HL-60 (cell line): Measurements from ENCODE around the gene CACNA1I.

ENCODE experiments used
- DNase-seq, 2 experiments: peaks; one replicate each; pipeline ENCODE4 v3.0.0-alpha.2; 2010 to 2020; ENCODE audit warnings: low read depth in 1 of 2, low spot score in 1 of 2
- H3K27ac ChIP-seq: fragments of 250-450 bp; sonication (Bioruptor Pico); replicated peaks from 2 replicates; pipeline ENCODE4 v1.5.1; 2020; ENCODE audit warnings: mild to moderate bottlenecking, moderate library complexity
- H3K27me3 ChIP-seq: fragments of 250-450 bp; sonication (Bioruptor Pico); 2 replicates; pipeline ENCODE4 v1.5.1; 2021; ENCODE audit warnings: mild to moderate bottlenecking, moderate library complexity; ENCODE audit not compliant: insufficient read depth, poor library complexity, severe bottlenecking
- H3K4me3 ChIP-seq: replicated peaks from 2 replicates; pipeline ENCODE4 v1.5.1; 2011; ENCODE audit warnings: mild to moderate bottlenecking, control low read depth, low read length; ENCODE audit not compliant: insufficient read depth
- GABPA ChIP-seq: IDR thresholded peaks from 2 replicates; pipeline ENCODE4 v1.6.1; 2012; ENCODE audit warnings: low read depth
- POLR2AphosphoS5 ChIP-seq: IDR thresholded peaks from 2 replicates; pipeline ENCODE4 v1.6.1; 2012; ENCODE audit warnings: low read depth
- SPI1 ChIP-seq: IDR thresholded peaks from 2 replicates; pipeline ENCODE4 v1.6.1; 2012; ENCODE audit warnings: low read depth, mild to moderate bottlenecking, borderline replicate concordance
- TF ChIP-seq, protein P1 (sequence below): IDR thresholded peaks from one replicate; pipeline ENCODE4 v1.5.1; 2011; ENCODE audit warnings: low read length, control low read depth, inconsistent platforms; ENCODE audit not compliant: insufficient read depth
- TF ChIP-seq, protein P2 (sequence below): IDR thresholded peaks from 2 replicates; pipeline ENCODE4 v1.6.1; 2012; ENCODE audit warnings: low read depth; ENCODE audit not compliant: insufficient replicate concordance

Gene CACNA1I

GRCh38 chr22:39706376-39707140, 136.0 kb downstream of the CACNA1I start:
- H3K27ac ChIP-seq, result no peak overlapping the region
- H3K4me3 ChIP-seq, result no peak overlapping the region
- TF ChIP-seq, protein P1, sequence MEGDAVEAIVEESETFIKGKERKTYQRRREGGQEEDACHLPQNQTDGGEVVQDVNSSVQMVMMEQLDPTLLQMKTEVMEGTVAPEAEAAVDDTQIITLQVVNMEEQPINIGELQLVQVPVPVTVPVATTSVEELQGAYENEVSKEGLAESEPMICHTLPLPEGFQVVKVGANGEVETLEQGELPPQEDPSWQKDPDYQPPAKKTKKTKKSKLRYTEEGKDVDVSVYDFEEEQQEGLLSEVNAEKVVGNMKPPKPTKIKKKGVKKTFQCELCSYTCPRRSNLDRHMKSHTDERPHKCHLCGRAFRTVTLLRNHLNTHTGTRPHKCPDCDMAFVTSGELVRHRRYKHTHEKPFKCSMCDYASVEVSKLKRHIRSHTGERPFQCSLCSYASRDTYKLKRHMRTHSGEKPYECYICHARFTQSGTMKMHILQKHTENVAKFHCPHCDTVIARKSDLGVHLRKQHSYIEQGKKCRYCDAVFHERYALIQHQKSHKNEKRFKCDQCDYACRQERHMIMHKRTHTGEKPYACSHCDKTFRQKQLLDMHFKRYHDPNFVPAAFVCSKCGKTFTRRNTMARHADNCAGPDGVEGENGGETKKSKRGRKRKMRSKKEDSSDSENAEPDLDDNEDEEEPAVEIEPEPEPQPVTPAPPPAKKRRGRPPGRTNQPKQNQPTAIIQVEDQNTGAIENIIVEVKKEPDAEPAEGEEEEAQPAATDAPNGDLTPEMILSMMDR, result no peak
- no peak for TF ChIP-seq POLR2AphosphoS5
- no peak for TF ChIP-seq GABPA
- TF ChIP-seq, protein P2, sequence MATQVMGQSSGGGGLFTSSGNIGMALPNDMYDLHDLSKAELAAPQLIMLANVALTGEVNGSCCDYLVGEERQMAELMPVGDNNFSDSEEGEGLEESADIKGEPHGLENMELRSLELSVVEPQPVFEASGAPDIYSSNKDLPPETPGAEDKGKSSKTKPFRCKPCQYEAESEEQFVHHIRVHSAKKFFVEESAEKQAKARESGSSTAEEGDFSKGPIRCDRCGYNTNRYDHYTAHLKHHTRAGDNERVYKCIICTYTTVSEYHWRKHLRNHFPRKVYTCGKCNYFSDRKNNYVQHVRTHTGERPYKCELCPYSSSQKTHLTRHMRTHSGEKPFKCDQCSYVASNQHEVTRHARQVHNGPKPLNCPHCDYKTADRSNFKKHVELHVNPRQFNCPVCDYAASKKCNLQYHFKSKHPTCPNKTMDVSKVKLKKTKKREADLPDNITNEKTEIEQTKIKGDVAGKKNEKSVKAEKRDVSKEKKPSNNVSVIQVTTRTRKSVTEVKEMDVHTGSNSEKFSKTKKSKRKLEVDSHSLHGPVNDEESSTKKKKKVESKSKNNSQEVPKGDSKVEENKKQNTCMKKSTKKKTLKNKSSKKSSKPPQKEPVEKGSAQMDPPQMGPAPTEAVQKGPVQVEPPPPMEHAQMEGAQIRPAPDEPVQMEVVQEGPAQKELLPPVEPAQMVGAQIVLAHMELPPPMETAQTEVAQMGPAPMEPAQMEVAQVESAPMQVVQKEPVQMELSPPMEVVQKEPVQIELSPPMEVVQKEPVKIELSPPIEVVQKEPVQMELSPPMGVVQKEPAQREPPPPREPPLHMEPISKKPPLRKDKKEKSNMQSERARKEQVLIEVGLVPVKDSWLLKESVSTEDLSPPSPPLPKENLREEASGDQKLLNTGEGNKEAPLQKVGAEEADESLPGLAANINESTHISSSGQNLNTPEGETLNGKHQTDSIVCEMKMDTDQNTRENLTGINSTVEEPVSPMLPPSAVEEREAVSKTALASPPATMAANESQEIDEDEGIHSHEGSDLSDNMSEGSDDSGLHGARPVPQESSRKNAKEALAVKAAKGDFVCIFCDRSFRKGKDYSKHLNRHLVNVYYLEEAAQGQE, result no peak
- TF ChIP-seq SPI1, result no peak
- peaks cover 5% of the 10 kb centered on the region for H3K27me3 ChIP-seq
- no peak for DNase-seq

- H3K4me3 ChIP-seq, result no peak overlapping the region
- H3K27me3 ChIP-seq, result peaks cover 5% of the 10 kb centered on the region
- no peak overlapping the region for H3K27ac ChIP-seq
- DNase-seq, result no peak
- TF ChIP-seq, protein P1, result no peak
- TF ChIP-seq POLR2AphosphoS5, result no peak
- no peak for TF ChIP-seq SPI1
- TF ChIP-seq, protein P2, result no peak
- no peak for TF ChIP-seq GABPA
Measured at GRCh38 chr22:39707351-39707750, 136.8 kb downstream of the CACNA1I start.

GRCh38 chr22:39707816-39708215, 137.3 kb downstream of the CACNA1I start:
- H3K27ac ChIP-seq, result no peak overlapping the region
- DNase-seq, result no peak
- H3K4me3 ChIP-seq, result no peak overlapping the region
- TF ChIP-seq, protein P2, result no peak
- TF ChIP-seq SPI1 (no peak), POLR2AphosphoS5 (no peak), GABPA (no peak)
- TF ChIP-seq, protein P1, result no peak
- H3K27me3 ChIP-seq, result peaks cover 5% of the 10 kb centered on the region
